Left ventricle myocardium superior (tissue), 1 donor: Measurements from ENCODE around the gene ZNF23. TPM values are rescaled to one million over a fixed set of nuclear protein-coding genes. Genes with fewer than 3 reads are reported as not detected.

Experiments used
- ATAC-seq: fragments of 200-7000 bp; cut with Tn5 transposase; one replicate; pipeline ENCODE4 v1.9.1; 2020; ENCODE audit warnings: mild to moderate bottlenecking, moderate library complexity
- DNase-seq: peaks from one replicate; pipeline ENCODE4 v3.0.0-alpha.2; 2020
- intact Hi-C: fragments of 100-400 bp; cut with micrococcal nuclease; formaldehyde crosslinking; loops from one replicate; pipeline ENCODE4 v1.11.0; 2022
- total RNA-seq: library from RNA; stranded (reverse); fragmentation: NEBNext Ultra II Directional; extraction: Animal tissue kit (Norgen Biotek cat#: 25700); gene quantifications from one replicate; pipeline ENCODE4 v1.2.1, GENCODE V29; 2021
- donor health status: DM: no; HTN: yes; CAD: no; lungs with severe emphysema.

The ZNF23 gene
- total RNA-seq, 1 donor from 2014 or later, result 5.4 TPM

- DNase-seq, result no peak
- intact Hi-C loops, result no loop called here
- no peak for ATAC-seq
Measured at GRCh38 chr16:71473891-71474290, 11.8 kb upstream of the ZNF23 start.

GRCh38 chr16:71472931-71473330 lies 10.9 kb upstream of the ZNF23 start:
- intact Hi-C loops, result no loop called here
- DNase-seq (no peak), ATAC-seq (no peak)

GRCh38 chr16:71472051-71472450 lies 10.0 kb upstream of the ZNF23 start:
- DNase-seq (no peak), ATAC-seq (no peak)
- intact Hi-C loops, result no loop called here

GRCh38 chr16:71467810-71468209 lies 5.8 kb upstream of the ZNF23 start:
- intact Hi-C loops, result no loop called here
- peak; percentile 55 for ATAC-seq
- DNase-seq, result peak; percentile 38

- DNase-seq (no peak), ATAC-seq (no peak)
- intact Hi-C loops, result no loop called here
Measured at GRCh38 chr16:71464231-71464630, 2.2 kb upstream of the ZNF23 start.

- DNase-seq (no peak), ATAC-seq (no peak)
- intact Hi-C loops, result no loop called here
Measured at GRCh38 chr16:71460941-71461340, 1.1 kb downstream of the ZNF23 start.

GRCh38 chr16:71460236-71460635 lies 1.8 kb downstream of the ZNF23 start:
- intact Hi-C loops, result no loop called here
- ATAC-seq, result no peak

GRCh38 chr16:71459510-71459909 lies 2.5 kb downstream of the ZNF23 start:
- DNase-seq (no peak), ATAC-seq (no peak)
- intact Hi-C loops, result no loop called here

More at GRCh38 chr16:71460236-71460635, 1.8 kb downstream of the ZNF23 start:
- DNase-seq, result no peak

- intact Hi-C loops, result no loop called here
- DNase-seq (no peak), ATAC-seq (no peak)
Measured at GRCh38 chr16:71456801-71457200, 5.2 kb downstream of the ZNF23 start.

GRCh38 chr16:71453036-71453435 lies 9.0 kb downstream of the ZNF23 start:
- intact Hi-C loops, result no loop called here
- DNase-seq, result no peak
- ATAC-seq, result no peak

GRCh38 chr16:71449020-71449419 lies 13.0 kb downstream of the ZNF23 start:
- ATAC-seq, result no peak
- intact Hi-C loops, result no loop called here
- DNase-seq, result no peak

GRCh38 chr16:71448274-71448866 lies 13.7 kb downstream of the ZNF23 start:
- ATAC-seq, result no peak
- intact Hi-C loops, result no loop called here
- DNase-seq, result no peak

- no peak for ATAC-seq
- DNase-seq, result no peak
- intact Hi-C loops, result no loop called here
Measured at GRCh38 chr16:71443714-71444113, 18.3 kb downstream of the ZNF23 start.

GRCh38 chr16:71442051-71442440 lies 20.0 kb downstream of the ZNF23 start, which contains the start of gene TLE7:
TLE7 (minus strand) TSS chr16:71442054; CDS start chr16:71433324, 8,730 bp downstream.
- intact Hi-C loops, result no loop called here
- no peak for ATAC-seq
- DNase-seq, result no peak

GRCh38 chr16:71441348-71442050 lies 20.5 kb downstream of the ZNF23 start:
- ATAC-seq (no peak), DNase-seq (no peak)
- intact Hi-C loops, result no loop called here

- no peak for DNase-seq
- ATAC-seq, result no peak
- intact Hi-C loops, result no loop called here
Measured at GRCh38 chr16:71440669-71441347, 21.2 kb downstream of the ZNF23 start.

- intact Hi-C loops, result no loop called here
- DNase-seq (no peak), ATAC-seq (no peak)
Measured at GRCh38 chr16:71439523-71439922, 22.5 kb downstream of the ZNF23 start.

- no peak for ATAC-seq
- intact Hi-C loops, result no loop called here
Measured at GRCh38 chr16:71436473-71436872, 25.6 kb downstream of the ZNF23 start.

GRCh38 chr16:71432906-71433305 lies 29.1 kb downstream of the ZNF23 start:
- intact Hi-C loops, result no loop called here
- ATAC-seq, result no peak

More at GRCh38 chr16:71436473-71436872, 25.6 kb downstream of the ZNF23 start:
- no peak for DNase-seq

GRCh38 chr16:71431991-71432390 lies 30.1 kb downstream of the ZNF23 start:
- no peak for ATAC-seq
- no peak for DNase-seq
- intact Hi-C loops, result no loop called here

More at GRCh38 chr16:71432906-71433305, 29.1 kb downstream of the ZNF23 start:
- no peak for DNase-seq
